HG02943 (cell line): ENCODE results near the gene LAG3.

Source experiments
- ATAC-seq: cut with Tn5 transposase; IDR thresholded peaks from one replicate; pipeline ENCODE4 v1.9.1; 2021; ENCODE audit warnings: mild to moderate bottlenecking, low read depth, moderate library complexity; ENCODE audit not compliant: unreplicated experiment

LAG3 gene

DNA sequence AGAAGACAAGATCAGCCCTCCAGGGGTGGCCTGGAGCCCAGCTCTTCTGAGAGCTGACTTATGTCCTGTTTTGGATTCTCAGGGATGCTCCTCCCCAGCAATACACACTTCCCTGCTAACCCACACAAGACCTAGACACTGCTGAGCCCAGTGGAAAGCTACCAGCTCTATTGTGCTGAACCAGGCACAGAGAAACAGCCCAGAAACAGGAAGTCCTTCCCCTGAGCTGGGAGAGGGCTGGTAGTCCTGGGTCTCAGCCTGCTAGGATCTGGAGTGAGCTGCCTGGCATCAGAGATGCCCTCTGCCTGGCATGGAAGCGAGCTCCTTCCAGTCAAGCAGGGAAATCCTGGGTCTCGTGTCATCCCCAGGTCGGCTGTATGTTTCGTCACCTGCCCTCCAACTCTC is 1.2 kb upstream of the LAG3 start:
- ATAC-seq = no peak

DNA sequence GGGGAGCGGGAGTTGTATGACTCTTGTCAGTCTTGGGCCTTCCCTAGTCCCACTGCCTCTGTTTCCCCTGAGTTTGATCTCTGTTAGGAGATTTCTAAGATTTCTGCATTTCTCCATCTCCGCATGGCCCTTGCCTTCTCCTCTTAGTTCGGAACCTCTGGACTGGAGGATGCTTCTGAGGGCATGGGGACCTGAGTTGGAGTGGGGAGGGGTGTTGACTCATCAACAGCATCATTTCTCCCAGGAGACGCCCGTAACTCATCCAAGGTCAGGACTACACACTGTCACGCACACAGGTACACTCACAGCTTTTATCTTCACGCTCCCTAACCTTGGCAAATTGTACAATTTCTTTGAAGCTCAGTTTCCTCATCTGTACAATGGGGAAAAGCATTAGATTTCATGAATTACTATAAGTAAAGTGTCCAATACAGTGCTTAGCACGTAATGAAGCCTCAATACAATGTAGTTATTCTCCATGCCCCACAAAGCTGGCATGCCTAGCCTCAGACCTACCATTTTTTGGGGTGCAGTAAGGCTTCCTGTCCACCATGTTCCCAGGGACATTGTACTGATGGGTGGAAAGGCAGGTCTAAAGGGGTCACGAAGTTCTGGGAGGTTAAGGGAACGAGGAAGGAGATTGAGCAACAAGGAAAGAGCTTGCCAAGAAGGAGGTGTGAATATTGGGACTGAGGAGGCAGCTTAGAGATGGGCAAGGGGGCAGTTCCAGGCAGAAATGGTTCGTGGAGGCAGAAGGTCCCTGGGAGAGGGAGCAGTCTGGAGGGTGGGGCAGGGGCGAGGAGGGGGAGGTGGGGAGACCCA is 600 bp upstream of the LAG3 start:
- no peak for ATAC-seq

DNA sequence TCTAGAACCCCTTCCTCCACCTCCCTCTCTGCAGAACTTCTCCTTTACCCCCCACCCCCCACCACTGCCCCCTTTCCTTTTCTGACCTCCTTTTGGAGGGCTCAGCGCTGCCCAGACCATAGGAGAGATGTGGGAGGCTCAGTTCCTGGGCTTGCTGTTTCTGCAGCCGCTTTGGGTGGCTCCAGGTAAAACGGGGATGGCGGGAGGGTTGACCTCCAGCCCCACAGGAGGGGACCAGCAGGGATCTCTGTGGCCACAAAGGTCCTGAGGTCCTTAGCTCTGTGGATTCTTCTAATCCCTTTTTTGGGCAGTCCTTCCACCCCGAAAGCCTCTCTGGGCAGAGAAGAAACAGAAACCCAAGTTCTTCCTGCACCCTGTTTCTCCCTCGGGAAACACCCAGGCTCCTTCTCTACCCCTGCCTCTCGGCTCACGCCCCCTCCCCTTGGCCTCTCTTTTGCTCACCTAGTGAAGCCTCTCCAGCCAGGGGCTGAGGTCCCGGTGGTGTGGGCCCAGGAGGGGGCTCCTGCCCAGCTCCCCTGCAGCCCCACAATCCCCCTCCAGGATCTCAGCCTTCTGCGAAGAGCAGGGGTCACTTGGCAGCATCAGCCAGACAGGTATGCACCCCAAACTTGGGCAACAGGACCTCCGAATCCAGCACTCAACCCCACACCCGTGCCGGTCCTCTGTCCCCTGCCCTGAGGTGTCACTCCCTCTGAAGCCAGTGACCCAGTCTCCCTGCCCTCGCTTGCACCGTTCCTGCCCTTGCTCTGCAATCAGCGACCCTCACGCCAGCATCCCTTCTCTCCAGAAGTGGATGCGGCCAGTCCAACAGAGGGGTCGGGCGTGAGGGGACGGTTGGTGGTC is 638 bp downstream of the LAG3 start:
- ATAC-seq = no peak

DNA sequence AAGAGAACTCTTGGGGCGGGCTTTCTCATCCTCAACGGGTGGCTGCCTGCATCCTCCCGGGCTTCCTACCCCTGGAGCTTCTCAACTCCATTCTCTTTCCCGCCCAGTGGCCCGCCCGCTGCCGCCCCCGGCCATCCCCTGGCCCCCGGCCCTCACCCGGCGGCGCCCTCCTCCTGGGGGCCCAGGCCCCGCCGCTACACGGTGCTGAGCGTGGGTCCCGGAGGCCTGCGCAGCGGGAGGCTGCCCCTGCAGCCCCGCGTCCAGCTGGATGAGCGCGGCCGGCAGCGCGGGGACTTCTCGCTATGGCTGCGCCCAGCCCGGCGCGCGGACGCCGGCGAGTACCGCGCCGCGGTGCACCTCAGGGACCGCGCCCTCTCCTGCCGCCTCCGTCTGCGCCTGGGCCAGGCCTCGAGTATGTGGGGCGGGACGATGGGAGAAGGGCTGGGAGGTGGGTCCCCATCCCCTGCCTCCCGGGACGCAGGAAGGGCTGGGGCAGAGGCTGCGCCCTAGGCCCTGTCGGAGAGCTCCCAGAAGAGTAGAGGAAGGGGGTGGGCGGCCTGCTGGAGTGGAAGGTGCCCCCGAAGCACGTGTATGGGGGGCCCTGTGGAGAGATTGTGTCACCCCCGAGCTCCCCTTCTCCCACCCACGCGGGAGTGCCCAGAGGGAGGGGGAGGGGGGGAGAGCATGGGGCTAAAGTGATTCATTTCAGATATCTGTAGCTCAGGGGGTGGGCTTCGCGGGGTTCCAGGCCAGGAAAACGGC is 1.5 kb downstream of the LAG3 start:
- no peak for ATAC-seq

DNA sequence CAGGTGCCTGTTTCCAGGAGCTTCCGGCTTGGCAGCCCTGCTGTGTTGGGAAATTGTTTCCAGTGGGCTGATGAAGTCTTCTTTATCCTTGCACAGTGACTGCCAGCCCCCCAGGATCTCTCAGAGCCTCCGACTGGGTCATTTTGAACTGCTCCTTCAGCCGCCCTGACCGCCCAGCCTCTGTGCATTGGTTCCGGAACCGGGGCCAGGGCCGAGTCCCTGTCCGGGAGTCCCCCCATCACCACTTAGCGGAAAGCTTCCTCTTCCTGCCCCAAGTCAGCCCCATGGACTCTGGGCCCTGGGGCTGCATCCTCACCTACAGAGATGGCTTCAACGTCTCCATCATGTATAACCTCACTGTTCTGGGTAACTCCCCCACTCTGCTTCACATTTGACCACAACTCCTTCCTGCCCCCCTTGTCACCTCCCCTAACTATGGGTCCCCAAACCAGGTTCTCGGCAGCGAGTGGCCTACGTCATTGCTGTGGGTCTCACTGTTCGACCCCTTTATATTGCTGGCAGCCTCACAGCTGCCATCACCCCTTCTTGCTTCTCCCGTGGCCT is 2.3 kb downstream of the LAG3 start:
- no peak for ATAC-seq

DNA sequence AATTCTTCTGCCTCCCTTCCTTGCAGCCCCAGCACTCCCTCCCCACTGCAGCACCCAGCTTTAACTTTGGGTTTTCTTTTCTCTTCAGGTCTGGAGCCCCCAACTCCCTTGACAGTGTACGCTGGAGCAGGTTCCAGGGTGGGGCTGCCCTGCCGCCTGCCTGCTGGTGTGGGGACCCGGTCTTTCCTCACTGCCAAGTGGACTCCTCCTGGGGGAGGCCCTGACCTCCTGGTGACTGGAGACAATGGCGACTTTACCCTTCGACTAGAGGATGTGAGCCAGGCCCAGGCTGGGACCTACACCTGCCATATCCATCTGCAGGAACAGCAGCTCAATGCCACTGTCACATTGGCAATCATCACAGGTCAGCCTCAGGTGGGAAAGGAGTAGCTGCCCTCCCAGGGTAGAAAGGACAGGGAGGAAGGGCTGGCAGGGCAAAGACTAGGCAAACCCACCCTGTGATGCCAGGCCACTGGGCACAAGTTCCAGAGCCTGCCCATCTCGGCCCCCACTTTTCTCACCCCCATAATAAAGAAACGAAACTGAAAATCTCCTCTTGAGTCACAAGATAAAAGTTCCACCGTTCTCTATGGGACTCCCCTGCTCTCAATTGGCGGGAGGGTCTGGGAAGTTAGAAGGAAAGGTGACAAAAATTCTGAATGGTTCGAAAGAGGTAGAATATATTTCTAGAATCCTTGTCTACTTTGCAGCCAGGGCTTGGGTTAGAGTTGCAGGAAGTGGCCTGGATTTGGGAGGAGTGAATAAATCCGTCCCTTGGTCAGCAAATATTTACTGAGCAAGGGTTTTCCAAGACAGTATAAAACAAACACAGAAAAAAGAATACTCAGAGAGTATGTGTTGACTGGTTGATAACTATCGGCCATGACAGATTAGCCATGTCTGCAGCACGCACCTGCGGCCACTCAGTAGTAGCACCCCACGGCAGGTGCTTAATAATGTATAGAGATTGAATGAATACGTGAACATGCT is 3.2 kb downstream of the LAG3 start:
- no peak for ATAC-seq

DNA sequence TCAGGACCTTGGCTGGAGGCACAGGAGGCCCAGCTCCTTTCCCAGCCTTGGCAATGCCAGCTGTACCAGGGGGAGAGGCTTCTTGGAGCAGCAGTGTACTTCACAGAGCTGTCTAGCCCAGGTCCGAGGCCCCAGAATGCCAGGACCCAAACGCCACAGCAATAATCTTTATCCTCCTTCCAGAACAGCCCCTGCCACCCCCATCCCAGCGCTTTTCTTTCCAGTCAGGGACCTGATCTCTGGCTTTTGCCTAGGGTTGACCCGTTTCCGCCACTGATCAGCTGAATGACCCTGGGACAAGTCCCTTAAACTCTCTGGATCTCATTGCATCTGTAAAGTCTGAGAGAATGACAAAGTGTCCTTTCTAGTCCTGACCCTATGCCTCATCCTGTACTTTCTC is 5.1 kb downstream of the LAG3 start:
- ATAC-seq = no peak

DNA sequence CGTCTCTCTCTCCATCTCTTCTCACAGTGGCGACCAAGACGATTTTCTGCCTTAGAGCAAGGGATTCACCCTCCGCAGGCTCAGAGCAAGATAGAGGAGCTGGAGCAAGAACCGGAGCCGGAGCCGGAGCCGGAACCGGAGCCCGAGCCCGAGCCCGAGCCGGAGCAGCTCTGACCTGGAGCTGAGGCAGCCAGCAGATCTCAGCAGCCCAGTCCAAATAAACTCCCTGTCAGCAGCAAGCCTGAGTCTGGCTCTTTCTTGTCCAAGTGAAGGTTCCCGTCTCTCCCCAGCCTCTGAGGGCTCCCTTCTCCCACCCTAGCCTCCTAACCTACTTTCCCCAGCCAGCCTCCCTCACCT is 5.9 kb downstream of the LAG3 start:
- no peak for ATAC-seq

DNA sequence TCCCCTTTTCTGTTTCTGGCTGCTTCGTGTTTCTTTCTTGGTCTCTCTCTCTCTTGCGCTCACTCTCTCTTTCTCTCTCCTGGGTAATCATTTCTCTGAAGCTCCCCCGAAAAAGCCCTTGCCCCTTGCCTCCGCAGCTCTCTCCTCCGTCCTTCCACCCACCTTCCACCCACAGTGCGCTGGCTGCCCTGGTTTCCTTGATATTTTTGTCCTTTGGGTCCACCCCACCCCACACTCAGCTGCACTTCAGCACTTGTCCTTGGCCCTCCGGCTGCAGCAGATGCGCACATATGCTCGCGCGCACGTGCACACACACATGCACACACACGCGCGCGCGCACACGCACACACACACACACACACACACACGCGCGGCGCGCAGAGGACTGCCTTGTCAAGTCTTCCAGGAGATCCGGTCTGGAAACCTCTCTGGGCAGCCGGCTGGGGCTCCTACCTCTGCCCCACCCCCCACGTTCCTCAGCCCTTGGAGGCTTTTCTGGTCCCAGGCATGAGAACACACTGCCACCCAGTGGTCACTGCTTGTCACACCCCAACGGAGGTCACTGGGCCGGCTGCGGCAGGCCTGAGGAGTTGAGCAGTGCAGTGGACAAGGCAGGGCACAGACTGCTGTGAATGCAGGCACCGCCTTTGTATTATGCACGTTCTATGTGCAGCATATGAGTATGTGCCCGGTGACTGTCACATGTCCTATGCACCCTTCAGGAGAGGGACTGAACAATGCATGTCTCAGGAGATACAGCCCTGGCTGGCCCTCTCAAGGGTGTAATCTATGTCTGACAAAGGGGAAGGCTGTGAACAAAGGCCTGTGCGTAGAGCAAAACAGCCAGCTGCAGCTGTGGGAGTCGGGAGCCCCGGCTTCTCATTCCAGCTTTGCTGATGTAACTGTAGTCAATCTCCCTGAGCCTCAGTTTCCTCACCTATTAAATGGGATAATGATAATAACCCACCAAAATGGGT is 6.5 kb downstream of the LAG3 start:
- ATAC-seq = peak; percentile 73

DNA sequence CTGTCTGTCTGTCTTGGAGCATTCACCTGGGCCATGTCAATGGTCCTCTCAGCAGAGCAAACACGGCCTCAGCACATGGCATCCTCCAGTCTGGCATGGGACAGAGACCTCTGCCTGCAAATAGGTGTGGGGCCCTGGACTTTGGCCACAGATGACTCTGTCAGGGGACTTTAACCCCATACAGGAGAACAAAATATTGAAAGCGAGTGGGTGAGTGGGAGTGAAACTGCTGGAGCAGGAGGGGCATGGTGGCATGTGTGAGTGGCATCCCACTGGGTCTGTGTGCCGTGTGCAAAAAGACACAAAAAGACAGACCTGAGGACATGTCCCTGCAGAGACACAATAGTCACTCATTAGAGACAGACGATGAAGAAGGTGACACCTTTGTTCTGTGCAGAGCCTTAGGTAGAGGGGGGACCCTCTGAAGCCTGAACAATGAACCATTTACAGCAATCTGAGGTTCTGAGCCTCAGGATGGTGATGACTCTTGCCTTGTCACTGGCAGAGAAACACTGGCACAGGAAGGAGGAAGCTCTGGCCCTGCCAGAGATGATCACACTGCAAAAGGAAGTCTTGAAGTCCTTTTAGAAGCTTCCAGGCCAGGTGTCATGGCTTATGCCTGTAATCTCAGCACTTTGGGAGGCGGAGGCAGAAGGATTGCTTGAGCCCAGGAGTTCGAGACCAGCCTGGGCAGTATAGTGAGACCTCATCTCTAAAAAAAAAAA is 7.5 kb downstream of the LAG3 start:
- ATAC-seq = no peak

DNA sequence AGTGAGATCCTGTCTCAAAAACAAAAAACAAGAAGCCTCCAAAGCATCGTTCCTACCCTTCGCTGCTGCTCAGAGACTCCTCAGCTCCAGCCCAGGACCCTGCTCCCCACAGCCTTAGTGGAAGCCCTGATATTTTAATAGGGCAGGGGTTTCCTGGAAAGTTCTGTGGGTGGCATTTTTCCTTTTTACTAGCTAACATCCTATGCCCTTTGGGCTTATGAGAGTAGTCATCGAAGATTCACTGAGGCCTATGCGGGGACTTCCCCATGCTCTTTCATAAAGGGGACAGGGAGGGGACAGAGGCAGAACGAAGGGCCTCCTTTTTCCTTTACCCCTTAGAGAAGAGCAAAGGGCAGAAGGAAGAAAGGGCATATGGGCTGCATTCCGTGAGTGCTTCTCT is 8.3 kb downstream of the LAG3 start:
- no peak for ATAC-seq

DNA sequence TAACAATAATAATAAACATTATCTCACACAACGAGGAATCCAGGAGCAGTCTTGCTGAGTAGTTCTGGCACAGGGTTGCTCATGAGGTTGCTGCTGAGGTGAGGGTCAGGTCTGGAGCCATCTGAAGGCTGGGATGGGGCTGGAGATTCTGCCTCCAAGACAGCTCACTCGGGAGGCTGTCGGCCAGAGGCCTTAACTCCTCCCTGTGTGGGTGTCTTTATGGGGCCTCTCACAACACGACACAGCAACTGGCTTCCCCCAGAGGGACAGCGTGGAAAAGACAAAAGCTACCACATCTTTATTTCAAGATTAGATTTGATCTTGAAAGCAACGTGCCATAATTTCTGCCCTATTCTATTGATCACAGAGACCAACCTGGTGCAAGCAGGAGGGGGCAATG is 9.8 kb downstream of the LAG3 start:
- no peak for ATAC-seq

DNA sequence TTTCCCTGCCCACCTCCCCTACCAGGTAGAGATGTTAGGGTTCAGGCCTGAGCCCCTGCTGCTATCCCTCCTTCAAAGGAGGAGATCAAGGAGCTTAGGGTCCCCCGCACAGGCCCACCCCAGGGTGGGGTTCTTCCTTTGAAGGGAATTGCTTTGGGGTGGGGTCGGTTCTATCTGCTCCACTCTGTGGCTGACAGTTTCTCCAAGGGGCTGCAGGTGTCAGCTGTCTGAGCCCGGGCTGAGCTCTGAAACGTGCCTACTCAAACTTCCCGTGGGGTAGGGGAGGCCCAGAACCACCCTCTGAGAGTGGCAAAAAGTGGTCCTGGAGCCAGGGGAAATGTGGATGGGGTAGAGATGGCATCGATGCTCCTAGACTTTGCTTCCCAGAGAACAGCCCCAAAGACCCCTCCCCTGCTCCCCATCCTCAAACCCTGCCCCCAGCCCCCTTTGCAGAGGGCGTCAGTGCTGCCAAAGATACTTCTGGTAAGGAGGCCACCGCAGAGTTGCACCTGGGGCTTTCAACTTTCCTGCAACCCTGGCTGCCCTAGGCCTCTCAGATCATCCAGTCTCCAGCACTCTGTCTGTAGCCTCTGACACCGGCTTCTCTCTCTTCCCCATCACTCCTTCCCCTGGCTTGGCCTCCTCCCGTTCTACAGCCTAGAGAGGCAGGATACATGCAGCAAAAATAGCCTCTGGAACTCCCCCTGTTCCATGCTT is 10.7 kb downstream of the LAG3 start:
- no peak for ATAC-seq

DNA sequence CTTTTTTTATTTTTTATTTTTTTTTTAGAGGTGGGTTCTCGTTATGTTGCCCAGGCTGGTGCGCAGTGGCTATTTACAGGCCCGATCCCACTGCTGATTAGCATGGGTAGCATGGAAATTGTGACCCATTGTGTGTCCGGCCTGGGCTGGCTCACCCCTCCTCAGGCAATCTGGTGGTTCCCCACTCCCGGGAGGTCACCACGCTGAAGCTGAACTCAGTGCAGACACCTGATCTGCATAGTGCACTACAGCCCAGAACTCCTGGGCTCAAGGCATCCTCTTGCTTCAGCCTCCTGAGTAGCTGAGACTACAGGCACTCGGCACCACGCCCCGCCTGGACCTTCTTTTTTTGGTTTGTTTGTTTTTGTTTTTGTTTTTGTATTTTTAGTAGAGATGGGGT is 11.5 kb downstream of the LAG3 start:
- no peak for ATAC-seq

DNA sequence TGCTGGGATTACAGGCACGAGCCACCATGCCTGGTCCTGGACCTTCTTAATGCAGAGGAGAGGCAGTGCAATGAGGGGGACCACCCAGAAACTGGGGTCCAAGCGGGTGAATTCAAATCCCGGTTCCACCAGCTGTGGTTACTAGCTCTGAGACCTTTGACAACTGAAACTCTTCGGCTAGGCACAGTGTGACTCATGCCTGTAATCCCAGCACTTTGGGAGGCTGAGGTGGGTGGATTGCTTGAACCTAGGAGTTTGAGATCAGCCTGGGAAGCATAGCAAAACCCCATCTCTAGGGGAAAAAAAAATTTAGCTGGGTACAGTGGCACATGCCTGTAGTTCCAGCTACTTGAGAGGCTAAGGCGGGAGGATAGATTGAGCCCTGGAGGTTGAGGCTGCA is 12.0 kb downstream of the LAG3 start:
- no peak for ATAC-seq

DNA sequence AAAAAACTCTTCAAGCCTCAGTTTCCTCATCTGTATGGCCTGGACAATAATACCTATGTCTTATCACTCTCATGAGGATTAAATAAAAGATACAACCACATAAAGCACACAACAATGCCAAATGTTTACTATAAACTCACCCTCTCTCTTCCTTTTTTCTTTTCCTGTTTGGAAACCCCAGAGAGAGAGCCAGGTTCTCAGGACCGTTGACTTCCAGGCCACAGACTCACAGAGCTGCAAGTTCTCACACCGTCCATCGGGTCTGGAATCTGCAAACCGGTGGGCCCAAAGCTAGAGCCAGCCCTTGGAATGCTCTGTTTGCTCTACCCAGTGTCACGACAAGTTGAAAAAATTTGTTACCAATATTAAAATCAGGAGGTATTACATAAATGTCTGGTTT is 12.4 kb downstream of the LAG3 start:
- no peak for ATAC-seq

DNA sequence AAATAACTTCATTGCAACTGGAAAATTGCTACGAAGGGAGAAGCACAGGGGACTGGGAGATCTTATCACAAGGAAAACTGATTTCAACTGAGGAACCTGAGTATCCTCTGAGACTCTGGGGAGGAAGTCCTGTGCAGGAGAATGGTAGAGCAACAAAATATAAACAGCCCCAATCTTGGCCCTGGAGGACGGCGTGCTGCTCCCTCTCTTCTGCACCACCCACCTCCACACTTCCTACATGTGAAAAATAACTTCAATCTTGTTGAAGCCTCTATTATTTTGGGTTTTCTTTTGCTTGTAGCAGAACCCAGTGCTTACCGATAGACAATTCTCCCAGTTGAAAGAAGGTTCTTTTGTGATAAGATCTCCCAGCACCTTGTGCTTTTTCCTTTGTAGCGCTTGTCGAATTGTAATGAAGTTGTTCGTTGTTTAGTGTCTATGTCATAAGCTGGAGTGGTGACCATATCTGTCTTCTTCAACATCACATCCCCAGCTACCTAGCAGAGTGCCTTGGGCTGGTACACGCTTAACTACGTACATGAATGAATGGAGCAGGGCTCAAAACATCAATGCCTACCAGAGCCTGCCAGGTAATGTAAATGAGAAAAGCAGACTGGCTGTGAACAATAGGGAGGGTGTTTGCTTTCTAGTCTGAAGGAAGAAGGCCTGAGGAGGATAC is 14.2 kb downstream of the LAG3 start:
- no peak for ATAC-seq
